CD4-positive, alpha-beta T cell treated with Interleukin-4 for 4 hours (primary cell): ENCODE results near the gene LRRC42.
"Not testable (repeated sequence)": the region's sequence is repeated elsewhere in the genome, so short reads cannot be mapped to it uniquely, and the experiment has no call there.

Source experiments
- DNase-seq: peaks from one replicate; pipeline ENCODE4 v3.0.0-alpha.2; 2020

LRRC42 gene

GRCh38 chr1:53943090-53943489 lies 3.1 kb upstream of the LRRC42 start:
- DNase-seq = no peak

DNA sequence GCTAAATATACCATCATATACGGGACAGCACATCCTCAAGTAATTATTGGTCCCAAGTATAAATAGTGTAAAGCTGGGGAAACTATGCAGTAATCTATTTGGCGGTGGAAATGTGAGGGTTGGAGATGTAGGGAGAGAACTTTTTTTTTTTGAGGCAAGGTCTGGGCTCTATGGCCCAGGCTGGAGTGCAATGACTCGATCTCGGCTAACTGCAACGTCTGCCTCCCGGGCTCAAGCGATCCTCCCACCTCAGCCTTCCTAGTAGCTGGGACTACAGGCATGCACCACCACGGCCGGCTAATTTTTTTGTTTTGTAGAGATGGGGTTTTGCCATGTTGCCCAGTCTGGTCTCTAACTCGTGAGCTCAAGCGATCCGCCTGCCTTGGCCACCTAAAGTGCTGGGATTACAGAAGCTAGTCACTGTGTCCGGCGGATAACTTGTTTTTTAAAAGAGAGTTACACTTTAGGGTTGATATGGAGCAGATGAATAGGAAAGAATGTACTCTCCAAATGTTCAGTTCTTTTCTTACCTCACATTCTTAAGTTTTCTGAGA lies 2.6 kb upstream of the LRRC42 start:
- no peak for DNase-seq

DNA sequence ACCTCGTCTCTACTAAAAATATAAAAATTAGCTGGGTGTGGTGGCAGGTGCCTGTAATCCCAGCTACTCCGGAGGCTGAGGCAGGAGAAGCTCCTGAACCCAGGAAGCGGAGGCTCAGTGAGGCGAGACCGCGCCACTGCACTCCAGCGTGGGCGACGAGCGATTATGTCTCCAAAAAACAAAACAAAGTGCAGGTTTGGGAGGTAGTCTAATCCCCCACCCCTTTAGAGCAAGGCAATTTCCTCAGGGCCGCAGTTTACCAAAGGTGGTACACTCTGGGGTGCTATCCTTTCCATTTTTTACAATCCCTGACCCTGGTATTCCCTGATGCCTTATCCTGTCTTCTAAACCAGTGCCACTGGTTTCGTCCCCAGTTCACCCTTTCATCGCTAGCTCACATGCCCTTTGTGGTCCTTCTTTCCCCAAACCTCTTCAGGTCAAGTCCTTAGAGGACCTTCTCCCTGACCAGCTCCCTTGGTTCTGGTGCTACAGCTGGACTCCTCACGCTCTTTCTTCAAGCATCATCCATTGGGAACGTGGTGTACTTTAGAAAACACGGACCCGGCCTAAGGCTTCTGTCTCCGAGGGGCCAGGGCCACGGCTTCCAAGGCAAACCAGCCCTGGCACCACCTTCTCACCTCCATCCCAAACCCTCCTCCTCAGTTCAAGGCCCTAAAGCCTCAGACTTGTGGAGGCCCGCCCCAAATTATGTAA lies 1.5 kb upstream of the LRRC42 start:
- DNase-seq = no peak

DNA sequence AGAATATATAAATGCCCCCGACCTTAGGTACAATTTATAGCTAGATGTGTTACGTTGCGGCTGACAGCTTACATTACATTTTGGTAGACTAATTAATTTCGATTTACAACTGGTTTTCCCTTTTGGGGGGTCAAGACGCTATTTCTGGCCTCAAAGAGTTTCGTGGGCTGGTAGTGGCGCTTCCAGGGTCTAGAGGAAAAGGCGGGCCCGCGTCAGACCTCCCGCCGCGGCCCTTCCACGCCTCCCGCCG lies 1.0 kb upstream of the LRRC42 start:
- no peak for DNase-seq

DNA sequence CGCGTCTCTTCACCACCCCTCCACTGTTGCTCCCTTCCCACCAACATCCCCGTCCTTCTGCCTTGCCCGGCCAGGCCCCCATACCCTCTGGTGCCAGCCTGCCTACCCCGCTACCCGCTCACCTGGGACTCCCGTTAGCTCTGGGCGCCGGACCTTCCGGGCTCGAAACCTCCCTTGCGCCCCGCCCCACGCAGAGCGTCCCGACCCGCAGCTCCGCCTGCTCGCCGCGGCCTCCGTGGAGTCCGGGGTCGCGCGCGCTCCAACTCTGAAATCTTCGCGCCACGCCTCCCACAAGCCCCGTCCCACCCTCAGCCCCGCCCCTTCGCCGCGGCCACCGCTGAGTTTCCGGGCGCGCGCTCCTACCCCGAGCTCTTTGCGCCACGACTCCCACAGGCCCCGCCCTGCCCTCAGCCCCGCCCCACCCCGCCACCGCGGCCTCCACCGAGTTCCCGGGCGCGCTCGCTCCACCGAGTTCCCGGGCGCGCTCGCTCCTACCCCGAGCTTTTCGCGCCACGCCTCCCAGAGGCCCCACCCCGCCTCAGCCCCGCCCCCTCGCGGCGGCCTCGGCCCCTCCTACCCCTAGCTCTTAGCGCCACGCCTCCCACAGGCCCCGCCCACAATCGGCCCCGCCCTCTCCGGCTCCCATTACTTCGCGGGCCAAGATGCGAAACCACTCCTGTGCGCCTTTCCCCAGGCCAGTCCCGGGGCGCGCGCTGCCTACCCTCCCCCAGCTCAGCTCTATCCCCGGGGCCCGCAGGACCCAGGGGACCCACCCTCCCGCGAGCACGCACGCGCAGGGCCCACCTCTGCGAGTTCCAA lies 508 bp upstream of the LRRC42 start, which contains the start of gene IFT25:
Gene IFT25, minus strand, starts transcription at position 267 of the 819 bp plus-strand sequence. CDS start 5,617 bp downstream, outside the sequence.
- DNase-seq = peak; percentile 97

DNA sequence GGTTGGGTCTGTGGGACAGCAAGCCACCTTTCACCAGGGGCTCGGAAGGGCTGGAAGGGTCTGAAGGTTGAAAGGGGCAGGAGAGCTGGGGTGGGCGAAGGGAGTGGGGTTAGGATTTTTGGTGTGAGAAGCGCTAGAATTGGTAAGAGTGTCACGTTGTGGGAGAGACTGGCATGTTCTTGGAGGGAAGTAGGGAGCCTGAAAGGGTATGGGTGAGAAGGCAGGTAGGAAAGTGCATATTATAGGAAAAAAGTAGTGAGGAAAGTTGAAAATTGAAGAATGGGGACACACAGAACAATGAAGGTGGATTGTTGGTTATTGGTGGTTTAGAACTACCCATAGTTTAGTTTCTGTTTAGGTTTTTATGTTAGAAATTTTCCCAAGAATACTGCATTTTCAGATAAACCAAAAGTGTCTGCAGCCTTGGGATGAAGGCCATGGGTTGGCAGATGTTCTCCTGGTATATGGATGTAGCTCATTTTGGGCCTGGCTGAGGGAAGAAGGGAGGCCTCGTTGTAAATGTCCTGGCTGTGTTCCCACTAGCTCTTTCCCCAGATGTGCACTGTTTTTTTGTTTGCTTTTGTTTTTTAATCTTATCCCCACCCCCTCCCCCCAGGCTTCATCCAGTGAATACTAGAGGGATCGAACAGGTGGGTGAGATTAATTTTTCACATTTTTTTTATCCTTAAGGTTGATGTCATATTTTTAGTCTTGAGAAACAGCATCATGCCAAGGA lies 1.2 kb downstream of the LRRC42 start:
- no peak for DNase-seq

GRCh38 chr1:53948291-53948690 lies 2.1 kb downstream of the LRRC42 start:
- no peak for DNase-seq

DNA sequence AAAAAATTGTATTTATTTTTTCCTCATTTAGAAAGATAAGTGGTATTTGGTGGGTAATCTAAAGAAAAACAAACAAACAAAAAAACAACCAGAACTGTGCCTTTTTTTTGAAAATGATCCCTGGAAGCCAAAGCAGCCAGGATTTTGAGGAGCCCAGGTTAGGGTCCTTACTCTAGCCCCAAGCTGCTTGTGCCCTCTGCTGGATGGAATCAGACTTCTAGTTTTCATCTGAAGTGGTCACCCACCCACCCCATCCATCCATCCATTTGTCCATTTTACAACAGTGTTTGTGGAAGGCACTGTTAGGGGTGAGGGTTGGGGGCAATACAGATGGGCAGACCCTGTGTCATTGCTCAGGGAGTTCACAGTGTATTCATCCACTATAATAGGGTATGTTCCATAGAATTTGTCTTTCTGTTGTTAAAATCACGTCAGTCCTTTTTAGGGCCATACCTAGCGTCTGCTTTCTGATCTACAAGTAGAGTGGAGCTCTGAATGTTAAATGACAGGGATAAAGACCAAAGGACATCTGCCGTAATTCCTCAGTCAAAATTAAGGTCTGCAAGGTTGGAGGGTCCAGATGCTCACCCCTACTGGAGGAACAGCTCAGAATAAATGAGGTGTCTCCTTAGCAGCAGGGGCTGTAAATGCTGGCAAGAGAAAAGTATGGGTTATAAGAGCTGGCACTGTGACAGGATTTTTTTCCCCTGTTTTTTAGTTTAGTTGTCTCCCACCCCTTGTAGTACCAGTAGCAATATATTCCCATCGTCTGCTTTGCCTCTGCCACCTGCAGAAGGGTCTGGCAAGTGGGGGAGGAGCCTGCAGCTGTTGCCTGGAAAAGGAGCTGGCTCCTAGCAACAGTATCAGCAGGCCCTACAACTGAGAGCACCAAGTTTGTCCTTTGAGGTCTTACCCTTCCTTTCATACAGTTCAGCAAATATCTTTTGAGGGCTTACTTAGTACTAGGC lies 3.2 kb downstream of the LRRC42 start:
- peak; percentile 33 for DNase-seq

- no peak for DNase-seq
Observed at GRCh38 chr1:53951697-53952096, 5.5 kb downstream of the LRRC42 start.

DNA sequence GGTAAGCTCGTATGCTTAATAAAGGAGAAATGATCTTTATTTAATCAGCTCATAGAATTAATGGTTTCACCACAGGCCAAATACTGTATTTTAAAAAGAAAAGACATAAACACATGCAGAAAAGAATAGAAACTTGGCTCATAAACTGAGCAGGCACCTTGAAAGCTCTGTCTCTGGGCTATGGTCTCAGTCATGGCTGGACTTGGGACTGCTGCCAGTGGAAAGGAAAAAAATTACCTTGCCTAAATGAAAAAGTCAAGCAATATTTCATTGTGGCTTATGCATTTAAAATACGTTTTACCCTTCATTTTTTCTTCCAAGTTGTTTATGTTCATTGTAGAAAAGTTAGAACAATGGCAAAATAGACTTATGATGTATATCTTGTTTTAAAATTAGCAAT lies 8.0 kb downstream of the LRRC42 start:
- no peak for DNase-seq

GRCh38 chr1:53956308-53957168 lies 10.4 kb downstream of the LRRC42 start:
- no peak for DNase-seq

DNA sequence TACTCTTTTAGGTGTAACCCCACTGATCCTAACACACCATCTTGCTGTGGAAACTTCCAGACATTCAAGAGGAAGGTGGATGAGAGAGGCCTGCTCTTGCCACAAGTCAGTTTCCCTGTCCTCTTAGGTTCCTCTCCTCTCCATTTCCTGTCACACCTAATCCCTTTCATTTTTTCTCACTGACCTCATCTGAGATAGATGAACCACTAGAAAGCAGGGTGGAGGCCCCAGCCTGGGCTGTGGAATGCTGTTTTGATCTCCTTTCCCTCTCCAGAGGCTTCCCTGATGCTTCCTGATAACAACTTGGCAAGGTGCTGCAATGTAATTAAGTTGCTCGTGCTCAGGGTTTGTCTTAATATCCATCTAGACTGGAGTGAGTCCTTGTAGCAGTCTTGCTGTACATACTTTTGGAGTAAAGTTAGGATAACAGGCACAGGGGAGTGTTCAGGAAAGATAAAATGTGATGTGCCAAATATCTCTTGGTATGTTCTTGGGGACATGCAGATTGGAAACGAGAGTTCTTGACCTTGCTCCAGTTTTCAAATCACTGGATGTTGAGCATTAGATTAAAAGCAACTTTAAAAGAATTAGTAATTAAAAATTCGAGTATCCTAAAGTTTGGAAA lies 11.2 kb downstream of the LRRC42 start:
- DNase-seq = no peak

DNA sequence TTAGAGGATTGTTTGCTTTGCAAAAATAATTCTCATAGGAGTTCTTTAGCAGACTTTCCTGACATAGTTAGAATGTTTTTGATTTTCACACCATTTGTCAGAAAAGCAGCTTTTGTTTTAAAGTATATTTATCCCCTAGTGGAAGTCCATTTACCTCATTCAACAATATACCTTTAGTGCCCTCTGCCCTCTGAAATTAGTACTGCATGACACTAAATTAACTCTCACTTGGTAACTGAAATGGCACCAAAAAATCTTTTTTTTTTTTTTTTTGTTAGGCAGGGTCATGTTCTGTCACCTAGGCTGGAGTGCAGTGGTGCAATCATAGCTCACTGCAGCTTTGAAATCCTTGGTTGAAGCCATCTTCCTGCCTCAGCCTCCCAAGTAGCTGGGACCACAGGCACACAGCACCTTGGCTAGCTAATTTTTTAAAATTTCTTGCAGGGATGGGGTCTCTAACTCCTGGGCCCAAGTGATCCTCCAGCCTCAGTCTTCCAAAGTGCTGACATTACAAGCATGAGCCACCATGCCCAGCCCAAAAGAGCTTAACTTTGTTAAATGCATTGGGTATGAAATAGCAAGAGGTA lies 13.6 kb downstream of the LRRC42 start:
- peak; percentile 64 for DNase-seq

DNA sequence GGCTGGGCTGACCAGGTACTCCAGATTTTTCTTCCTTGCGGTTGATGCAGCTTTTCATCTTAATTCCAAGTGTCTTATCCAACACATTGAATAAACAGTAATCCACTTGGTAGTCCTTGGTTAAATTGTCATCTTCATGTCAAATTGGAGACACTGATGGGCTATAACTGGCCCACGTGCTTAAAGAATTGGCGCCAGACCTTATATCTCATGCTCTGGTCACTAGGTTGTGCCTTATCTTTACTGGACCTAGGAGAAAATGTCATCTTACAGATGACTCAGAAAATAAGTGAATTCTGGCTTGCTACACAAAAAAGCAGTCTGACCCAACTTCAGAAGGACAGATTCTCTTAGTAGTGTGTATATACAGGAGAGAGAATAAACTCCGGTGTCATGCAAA lies 16.2 kb downstream of the LRRC42 start:
- no peak for DNase-seq

DNA sequence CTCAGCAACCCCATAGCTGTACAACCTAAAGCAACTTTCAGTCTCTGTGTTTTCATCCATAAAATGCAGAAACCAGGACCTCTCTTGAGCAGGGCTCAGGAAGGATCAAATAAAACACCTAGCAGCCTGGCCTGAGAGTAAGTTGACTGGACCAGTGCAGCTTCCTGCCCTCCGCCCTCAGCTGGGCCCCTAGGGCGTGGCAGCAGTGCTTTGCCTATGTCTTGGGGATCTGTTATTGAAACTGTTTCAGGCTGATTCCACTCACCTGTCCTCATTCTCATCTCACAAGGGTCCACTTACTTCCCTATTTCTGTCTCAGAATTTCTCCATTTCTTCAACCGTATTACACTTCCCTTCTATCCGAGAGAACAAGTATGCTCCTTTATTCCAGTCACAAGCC lies 17.3 kb downstream of the LRRC42 start:
- no peak for DNase-seq

GRCh38 chr1:53964109-53964508 lies 18.0 kb downstream of the LRRC42 start:
- no peak for DNase-seq

GRCh38 chr1:53966794-53967193 lies 20.6 kb downstream of the LRRC42 start:
- DNase-seq = no peak

- no peak for DNase-seq
Observed at GRCh38 chr1:53967409-53968124, 21.4 kb downstream of the LRRC42 start.

- DNase-seq = no peak
Observed at GRCh38 chr1:53968125-53968513, 22.0 kb downstream of the LRRC42 start.

- not testable (repeated sequence) for DNase-seq
Observed at GRCh38 chr1:53969323-53969722, 23.2 kb downstream of the LRRC42 start.
